ENCODE measurements around the gene PSKH1.
"Not testable (repeated sequence)": the region's sequence is repeated elsewhere in the genome, so short reads cannot be mapped to it uniquely, and the experiment has no call there.

The PSKH1 gene

DNA sequence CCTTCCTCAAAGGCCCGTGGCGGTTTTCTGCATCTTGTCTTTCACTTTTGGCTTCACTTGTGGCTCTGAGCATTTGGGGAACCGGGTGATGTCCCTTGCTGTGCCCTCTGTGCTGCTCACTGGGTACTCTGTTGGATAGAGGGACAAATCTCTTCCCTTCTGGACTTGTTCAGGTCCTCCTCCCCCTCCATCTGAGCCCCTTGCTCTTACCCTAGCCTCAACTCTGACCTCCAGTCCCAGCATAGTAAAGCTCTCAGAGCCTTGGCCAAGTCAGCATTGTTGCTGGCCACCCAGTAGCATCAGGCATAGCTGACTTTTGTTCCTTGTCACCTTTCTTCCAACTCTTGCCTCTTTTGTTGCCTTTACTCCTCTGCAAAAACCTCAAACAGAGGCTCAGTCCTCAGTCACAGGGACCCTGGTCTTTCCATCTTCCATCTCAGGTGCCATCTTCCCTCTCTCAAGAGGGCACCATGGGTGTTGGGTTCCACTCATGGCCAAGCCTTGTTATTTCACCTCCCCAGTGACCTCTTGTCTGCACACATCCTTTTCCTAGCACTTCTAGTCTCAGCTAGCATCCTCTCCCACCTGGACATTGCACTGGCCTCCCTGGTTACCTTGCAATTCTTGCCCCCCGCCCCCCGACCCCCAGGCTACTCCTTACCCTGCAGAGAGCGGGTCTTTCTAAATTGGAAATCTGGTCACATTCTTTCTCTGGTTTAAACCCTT lies 44.0 kb downstream of the PSKH1 start:
- ATAC-seq (ENCODE audit: low read depth) = no peak
- peak; percentile 19 for DNase-seq (ENCODE audit: low spot score)

DNA sequence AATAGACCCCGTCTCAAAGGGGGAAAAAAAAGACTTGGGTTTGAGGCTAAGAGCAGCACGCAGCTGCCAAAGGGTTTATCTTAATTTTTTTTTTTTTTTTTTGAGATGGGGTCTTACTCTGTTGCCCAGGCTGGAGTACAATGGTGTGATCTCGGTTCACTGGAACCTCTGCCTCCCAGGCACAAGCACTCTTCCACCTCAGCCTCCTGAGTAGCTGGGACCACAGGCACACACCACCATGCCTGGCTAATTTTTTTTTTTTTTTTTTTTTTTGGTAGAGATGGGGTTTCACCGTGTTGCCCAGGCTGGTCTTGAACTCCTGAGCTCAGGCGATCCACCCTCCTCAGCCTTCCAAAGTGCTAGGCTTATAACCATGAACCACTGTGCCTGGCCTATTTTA lies 44.7 kb downstream of the PSKH1 start:
- not testable (repeated sequence) for H3K9me3 ChIP-seq (ENCODE audit: severe bottlenecking); DNase-seq (ENCODE audit: low spot score); H3K27me3 ChIP-seq (ENCODE audit: insufficient read depth, poor library complexity, severe bottlenecking); H3K4me3 ChIP-seq (ENCODE audit: severe bottlenecking); H3K4me1 ChIP-seq (ENCODE audit: insufficient read depth, poor library complexity, severe bottlenecking); H3K27ac ChIP-seq (ENCODE audit: poor library complexity, severe bottlenecking); ATAC-seq (ENCODE audit: low read depth)
- H3K36me3 ChIP-seq (ENCODE audit: low read depth) = peaks cover 16% of the 10 kb centered on the region

More for the DNA sequence above, 44.0 kb downstream of the PSKH1 start:
- Histone ChIP-seq H3K9me3 (ENCODE audit: severe bottlenecking) (no peaks in the 10 kb centered on the region), H3K27ac (ENCODE audit: poor library complexity, severe bottlenecking) (peak overlapping the region; percentile 82), H3K27me3 (ENCODE audit: insufficient read depth, poor library complexity, severe bottlenecking) (no peaks in the 10 kb centered on the region), H3K36me3 (ENCODE audit: low read depth) (peaks cover 10% of the 10 kb centered on the region), H3K4me1 (ENCODE audit: insufficient read depth, poor library complexity, severe bottlenecking) (no peaks in the 10 kb centered on the region), H3K4me3 (ENCODE audit: severe bottlenecking) (peak overlapping the region; percentile 67)
- TF ChIP-seq, protein P1, sequence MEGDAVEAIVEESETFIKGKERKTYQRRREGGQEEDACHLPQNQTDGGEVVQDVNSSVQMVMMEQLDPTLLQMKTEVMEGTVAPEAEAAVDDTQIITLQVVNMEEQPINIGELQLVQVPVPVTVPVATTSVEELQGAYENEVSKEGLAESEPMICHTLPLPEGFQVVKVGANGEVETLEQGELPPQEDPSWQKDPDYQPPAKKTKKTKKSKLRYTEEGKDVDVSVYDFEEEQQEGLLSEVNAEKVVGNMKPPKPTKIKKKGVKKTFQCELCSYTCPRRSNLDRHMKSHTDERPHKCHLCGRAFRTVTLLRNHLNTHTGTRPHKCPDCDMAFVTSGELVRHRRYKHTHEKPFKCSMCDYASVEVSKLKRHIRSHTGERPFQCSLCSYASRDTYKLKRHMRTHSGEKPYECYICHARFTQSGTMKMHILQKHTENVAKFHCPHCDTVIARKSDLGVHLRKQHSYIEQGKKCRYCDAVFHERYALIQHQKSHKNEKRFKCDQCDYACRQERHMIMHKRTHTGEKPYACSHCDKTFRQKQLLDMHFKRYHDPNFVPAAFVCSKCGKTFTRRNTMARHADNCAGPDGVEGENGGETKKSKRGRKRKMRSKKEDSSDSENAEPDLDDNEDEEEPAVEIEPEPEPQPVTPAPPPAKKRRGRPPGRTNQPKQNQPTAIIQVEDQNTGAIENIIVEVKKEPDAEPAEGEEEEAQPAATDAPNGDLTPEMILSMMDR (IDR thresholded peaks at IDR 0.05; ENCODE audit: poor library complexity, severe bottlenecking) = no peak

DNA sequence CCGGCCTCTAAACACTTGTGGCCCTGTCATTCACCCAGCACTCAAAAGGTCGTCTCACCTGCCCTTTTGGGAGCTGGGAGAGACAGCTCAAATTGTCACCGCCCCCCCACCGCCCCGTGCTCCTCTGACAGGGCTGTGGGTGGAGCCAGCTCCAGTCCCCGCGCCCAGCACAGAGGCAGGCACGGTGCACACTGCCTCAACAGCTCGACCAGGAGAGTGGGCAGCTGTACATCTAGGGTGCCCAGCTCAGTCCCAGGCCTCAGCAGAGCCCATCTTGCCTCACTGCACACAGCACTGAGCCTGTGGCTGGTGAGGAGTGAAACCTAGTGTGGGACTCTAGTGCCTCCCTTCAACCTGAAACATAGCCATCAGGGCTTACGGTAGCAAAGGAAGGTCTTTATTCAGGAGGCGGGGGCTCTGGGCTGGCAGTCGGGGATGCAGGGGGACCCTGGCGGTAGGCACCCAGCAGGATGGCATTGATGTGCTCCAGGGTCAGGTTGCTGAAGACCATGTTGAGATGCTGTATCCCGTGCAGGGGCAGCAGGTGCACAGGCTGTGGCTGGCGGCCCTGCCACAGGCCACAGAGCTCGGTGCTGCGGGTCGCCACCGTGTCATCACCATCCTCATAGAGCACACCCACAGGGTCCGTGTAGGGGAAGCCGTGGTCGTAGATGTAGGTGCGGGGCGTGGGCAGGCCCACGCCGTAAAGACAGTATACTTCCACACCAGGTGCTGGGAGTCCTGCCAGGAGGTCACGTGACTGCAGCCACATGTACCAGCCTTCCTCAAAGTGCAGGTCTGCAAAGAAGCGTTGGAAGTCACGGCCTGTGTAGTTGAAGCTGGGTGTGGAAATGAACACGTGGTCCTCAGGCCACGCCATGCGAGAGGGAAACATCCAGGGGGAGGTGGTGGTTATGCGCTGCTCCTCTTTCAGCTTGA lies 46.7 kb downstream of the PSKH1 start:
- no peaks in the 10 kb centered on the region for H3K4me1 ChIP-seq (ENCODE audit: insufficient read depth, poor library complexity, severe bottlenecking)
- ATAC-seq (ENCODE audit: low read depth) (no peak), DNase-seq (ENCODE audit: low spot score) (peak; percentile 68)
- TF ChIP-seq, protein P1 (IDR thresholded peaks at IDR 0.05; ENCODE audit: poor library complexity, severe bottlenecking) = no peak
- H3K36me3 ChIP-seq (ENCODE audit: low read depth) = peaks cover 34% of the 10 kb centered on the region
- no peak overlapping the region for H3K27ac ChIP-seq (ENCODE audit: poor library complexity, severe bottlenecking)
- no peaks in the 10 kb centered on the region for H3K9me3 ChIP-seq (ENCODE audit: severe bottlenecking)
- no peak overlapping the region for H3K4me3 ChIP-seq (ENCODE audit: severe bottlenecking)
- no peaks in the 10 kb centered on the region for H3K27me3 ChIP-seq (ENCODE audit: insufficient read depth, poor library complexity, severe bottlenecking)

DNA sequence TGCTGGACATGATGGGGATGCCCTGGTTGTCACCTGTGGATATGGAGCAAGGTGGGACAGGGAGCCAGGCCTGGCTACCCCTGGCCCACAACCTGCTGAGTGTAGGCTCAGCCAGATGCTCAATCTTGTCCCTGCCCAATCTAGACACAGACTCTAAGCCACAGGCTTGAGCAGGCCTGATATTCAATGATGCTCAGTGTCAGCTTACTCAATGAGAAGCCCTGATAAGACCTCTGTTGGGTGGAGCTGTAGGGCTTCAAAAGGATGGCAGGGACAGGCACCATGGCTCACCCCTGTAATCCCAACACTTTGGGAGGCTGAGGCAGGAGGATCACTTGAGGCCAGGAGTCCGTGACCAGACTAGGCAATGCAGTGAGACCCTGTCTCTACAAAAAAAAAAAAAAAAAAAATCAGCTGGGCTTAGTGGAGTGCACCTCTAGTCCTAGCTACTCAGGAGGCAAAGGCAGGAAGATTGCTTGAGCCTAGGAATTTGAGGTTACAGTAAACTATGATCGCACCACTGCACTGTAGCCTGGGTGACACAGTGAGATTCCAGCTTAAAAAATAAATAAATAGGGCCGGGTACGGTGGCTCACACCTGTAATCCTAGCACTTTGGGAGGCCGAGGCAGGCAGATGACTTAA lies 47.5 kb downstream of the PSKH1 start:
- H3K4me3 ChIP-seq (ENCODE audit: severe bottlenecking) = no peak overlapping the region
- no peaks in the 10 kb centered on the region for H3K9me3 ChIP-seq (ENCODE audit: severe bottlenecking)
- ATAC-seq (ENCODE audit: low read depth) = no peak
- H3K27ac ChIP-seq (ENCODE audit: poor library complexity, severe bottlenecking) = no peak overlapping the region
- DNase-seq (ENCODE audit: low spot score) = no peak
- H3K27me3 ChIP-seq (ENCODE audit: insufficient read depth, poor library complexity, severe bottlenecking) = no peaks in the 10 kb centered on the region
- no peaks in the 10 kb centered on the region for H3K4me1 ChIP-seq (ENCODE audit: insufficient read depth, poor library complexity, severe bottlenecking)
- peaks cover 42% of the 10 kb centered on the region for H3K36me3 ChIP-seq (ENCODE audit: low read depth)
- TF ChIP-seq, protein P1 (IDR thresholded peaks at IDR 0.05; ENCODE audit: poor library complexity, severe bottlenecking) = no peak

DNA sequence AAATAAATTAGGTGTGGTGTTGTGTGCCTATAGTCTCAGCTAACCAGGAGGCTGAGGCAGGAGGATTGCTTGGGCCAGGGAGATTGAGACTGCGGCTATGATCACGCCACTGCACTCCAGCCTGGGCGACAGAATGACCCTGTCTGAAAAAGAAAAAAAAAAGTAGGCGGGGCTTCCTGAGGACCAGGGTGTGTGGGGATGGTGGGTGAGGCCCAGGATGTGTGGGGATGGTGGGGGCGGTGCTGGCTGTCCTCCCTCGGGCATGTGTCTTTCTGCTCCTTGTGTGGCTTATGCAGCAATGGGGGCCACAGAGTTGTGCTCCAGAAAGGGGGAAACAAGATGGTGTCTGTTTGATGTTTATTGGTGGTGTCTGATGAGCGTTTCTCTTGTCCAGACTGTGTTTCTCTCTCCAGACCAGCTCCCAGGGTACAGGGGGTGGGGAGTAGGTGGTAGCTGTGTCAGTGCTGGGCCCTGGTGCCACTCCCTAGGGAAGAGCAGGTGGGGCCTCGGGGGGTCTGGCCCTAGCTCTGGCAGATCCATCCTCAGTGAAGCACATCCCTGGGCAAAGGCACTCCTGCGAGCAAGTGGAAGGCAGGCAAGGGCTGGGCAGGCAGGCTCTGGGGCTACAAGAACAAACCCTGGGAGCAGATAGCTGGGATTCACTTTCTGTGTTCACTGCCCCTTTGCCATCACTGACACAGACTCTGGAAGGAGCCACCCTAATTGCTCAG lies 48.6 kb downstream of the PSKH1 start:
- no peak for ATAC-seq (ENCODE audit: low read depth)
- H3K9me3 ChIP-seq (ENCODE audit: severe bottlenecking) = no peaks in the 10 kb centered on the region
- no peak for DNase-seq (ENCODE audit: low spot score)
- no peaks in the 10 kb centered on the region for H3K4me1 ChIP-seq (ENCODE audit: insufficient read depth, poor library complexity, severe bottlenecking)
- H3K27me3 ChIP-seq (ENCODE audit: insufficient read depth, poor library complexity, severe bottlenecking) = no peaks in the 10 kb centered on the region
- TF ChIP-seq, protein P1 (IDR thresholded peaks at IDR 0.05; ENCODE audit: poor library complexity, severe bottlenecking) = no peak
- H3K36me3 ChIP-seq (ENCODE audit: low read depth) = peaks cover 52% of the 10 kb centered on the region
- H3K27ac ChIP-seq (ENCODE audit: poor library complexity, severe bottlenecking) = no peak overlapping the region
- H3K4me3 ChIP-seq (ENCODE audit: severe bottlenecking) = no peak overlapping the region
